A673 (cell line): ENCODE measurements around the gene RPL31. TPM values are rescaled to one million over a fixed set of nuclear protein-coding genes. Genes with fewer than 3 reads are reported as not detected.
"Not testable (repeated sequence)": the region's sequence is repeated elsewhere in the genome, so short reads cannot be mapped to it uniquely, and the experiment has no call there.

Source experiments
- BruUV-seq: library from RNA; stranded (reverse); fragments of 400-500 nt; replicated peaks from 2 replicates; lab custom pipeline; 2021; lab: Mats Ljungman, UMichigan
- CTCF ChIA-PET: fragments of 300-600 bp; sonication (Branson Sonifier 250); formaldehyde crosslinking; loops from one replicate; lab custom pipeline; 2022; ENCODE audit warnings: antibody characterized with exemption; lab: Charles Lee
- POLR2A ChIA-PET: fragments of 300-600 bp; sonication (Branson Sonifier 250); formaldehyde crosslinking; loops from one replicate; lab custom pipeline; 2022; ENCODE audit warnings: antibody characterized with exemption; ENCODE audit not compliant: low non-redundant PET; lab: Charles Lee
- DNase-seq: peaks from one replicate; pipeline ENCODE4 v3.0.0-alpha.2; 2015; ENCODE audit warnings: low spot score
- H3K27ac ChIP-seq: fragments of 200-600 bp; sonication (generic); 2 replicates; pipeline ENCODE4 v1.5.1; 2016; ENCODE audit warnings: mixed run types, low read depth, mild to moderate bottlenecking, mixed read lengths, antibody characterized with exemption, low read length; ENCODE audit not compliant: poor library complexity, severe bottlenecking
- H3K27me3 ChIP-seq: fragments of 200-600 bp; sonication (generic); replicated peaks from 2 replicates; pipeline ENCODE4 v1.6.1; 2017; ENCODE audit warnings: mixed run types, low read depth, mild to moderate bottlenecking, mixed read lengths, antibody characterized with exemption, low read length; ENCODE audit not compliant: insufficient read depth, poor library complexity
- H3K36me3 ChIP-seq: fragments of 200-600 bp; sonication (generic); 2 replicates; pipeline ENCODE4 v1.6.1; 2016; ENCODE audit warnings: mixed run types, mild to moderate bottlenecking, mixed read lengths, antibody characterized with exemption, low read length; ENCODE audit not compliant: insufficient read depth, poor library complexity, severe bottlenecking
- H3K4me1 ChIP-seq: fragments of 200-600 bp; sonication (generic); 2 replicates; pipeline ENCODE4 v1.6.1; 2017; ENCODE audit warnings: mixed run types, mild to moderate bottlenecking, mixed read lengths, antibody characterized with exemption, low read length; ENCODE audit not compliant: insufficient read depth, poor library complexity, severe bottlenecking
- H3K4me3 ChIP-seq: fragments of 200-600 bp; sonication (generic); 2 replicates; pipeline ENCODE4 v1.5.1; 2016; ENCODE audit warnings: low read depth, mixed run types, mild to moderate bottlenecking, mixed read lengths, low read length; ENCODE audit not compliant: poor library complexity, severe bottlenecking
- H3K9me3 ChIP-seq: fragments of 200-600 bp; sonication (generic); 2 replicates; pipeline ENCODE4 v1.6.1; 2016; ENCODE audit warnings: mixed run types, low read depth, mild to moderate bottlenecking, mixed read lengths, antibody characterized with exemption, low read length; ENCODE audit not compliant: poor library complexity, severe bottlenecking
- EZH2 ChIP-seq: fragments of 200-600 bp; sonication (generic); IDR thresholded peaks from 2 replicates; pipeline ENCODE4 v1.6.1; 2017; ENCODE audit warnings: borderline replicate concordance, low read depth, mild to moderate bottlenecking, mixed read lengths, antibody characterized with exemption, low read length; ENCODE audit not compliant: poor library complexity, severe bottlenecking
- intact Hi-C: fragments of 100-400 bp; cut with micrococcal nuclease; formaldehyde crosslinking; loops from one replicate; pipeline ENCODE4 v1.10.0; 2022; ENCODE audit not compliant: unreplicated experiment
- total RNA-seq: library from RNA; stranded (reverse); gene quantifications from 2 replicates; pipeline ENCODE4 v1.2.3, GENCODE V29; 2021
- TF ChIP-seq, protein P1 (sequence below): fragments of 300-800, 200-600 bp; sonication (generic); conservative IDR thresholded peaks from 2 replicates; pipeline ENCODE4 v1.5.1; 2017; ENCODE audit warnings: low read depth, mild to moderate bottlenecking, antibody characterized with exemption, low read length, moderate library complexity, mixed read lengths

The RPL31 gene
- total RNA-seq, 1 experiment from 2014 or later, result 1,196 TPM

DNA sequence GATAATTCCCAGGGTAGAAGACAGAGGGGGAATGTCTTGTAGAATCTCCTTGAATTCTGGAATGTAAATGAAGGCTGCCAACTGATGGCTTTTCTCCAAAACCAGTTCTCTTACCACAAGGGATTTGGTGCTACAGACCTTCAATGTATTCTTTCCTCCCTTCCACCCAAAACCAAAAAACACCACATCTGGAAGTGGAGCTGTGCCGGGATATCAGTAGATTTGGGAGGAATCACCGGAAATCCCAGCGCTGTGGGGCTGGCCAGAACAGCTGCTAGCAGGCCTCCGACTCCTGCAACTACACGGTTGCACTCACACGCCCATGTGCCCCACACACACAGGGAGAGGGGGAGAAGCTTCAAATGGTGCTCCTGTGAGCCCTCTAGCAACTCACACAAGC is 45.7 kb downstream of the RPL31 start:
- Histone ChIP-seq H3K27me3 (no peaks in the 10 kb centered on the region), H3K4me1 (no peaks in the 10 kb centered on the region), H3K4me3 (no peak overlapping the region), H3K9me3 (no peaks in the 10 kb centered on the region), H3K27ac (no peak overlapping the region), H3K36me3 (no peaks in the 10 kb centered on the region)
- DNase-seq, result no peak
- intact Hi-C loops, result no loop called here
- ChIA-PET POLR2A (no interaction called here), CTCF (no interaction called here)
- no TSS peak for BruUV-seq
- TF ChIP-seq, protein P1, sequence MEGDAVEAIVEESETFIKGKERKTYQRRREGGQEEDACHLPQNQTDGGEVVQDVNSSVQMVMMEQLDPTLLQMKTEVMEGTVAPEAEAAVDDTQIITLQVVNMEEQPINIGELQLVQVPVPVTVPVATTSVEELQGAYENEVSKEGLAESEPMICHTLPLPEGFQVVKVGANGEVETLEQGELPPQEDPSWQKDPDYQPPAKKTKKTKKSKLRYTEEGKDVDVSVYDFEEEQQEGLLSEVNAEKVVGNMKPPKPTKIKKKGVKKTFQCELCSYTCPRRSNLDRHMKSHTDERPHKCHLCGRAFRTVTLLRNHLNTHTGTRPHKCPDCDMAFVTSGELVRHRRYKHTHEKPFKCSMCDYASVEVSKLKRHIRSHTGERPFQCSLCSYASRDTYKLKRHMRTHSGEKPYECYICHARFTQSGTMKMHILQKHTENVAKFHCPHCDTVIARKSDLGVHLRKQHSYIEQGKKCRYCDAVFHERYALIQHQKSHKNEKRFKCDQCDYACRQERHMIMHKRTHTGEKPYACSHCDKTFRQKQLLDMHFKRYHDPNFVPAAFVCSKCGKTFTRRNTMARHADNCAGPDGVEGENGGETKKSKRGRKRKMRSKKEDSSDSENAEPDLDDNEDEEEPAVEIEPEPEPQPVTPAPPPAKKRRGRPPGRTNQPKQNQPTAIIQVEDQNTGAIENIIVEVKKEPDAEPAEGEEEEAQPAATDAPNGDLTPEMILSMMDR, result no peak
- TF ChIP-seq EZH2, result no peak

DNA sequence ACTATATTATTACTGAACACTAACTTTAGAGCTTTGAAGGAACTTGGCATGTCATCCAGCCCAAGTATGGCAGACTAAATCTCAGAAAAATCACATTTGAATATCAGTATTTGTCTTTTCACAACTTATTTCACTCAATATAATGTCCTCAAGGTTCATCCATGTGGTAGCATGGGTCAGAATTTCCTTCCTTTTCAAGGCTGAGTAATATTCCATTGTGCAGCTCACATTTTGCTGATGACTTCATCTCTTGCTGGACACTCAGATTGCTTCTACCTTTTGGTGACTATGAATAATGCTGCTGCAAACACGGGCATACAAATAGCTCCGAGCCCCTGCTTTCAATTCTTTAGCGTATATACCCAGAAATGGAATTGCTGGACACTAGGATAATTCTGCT is 46.7 kb downstream of the RPL31 start:
- DNase-seq, result no peak
- no peaks in the 10 kb centered on the region for H3K27me3 ChIP-seq
- H3K27ac ChIP-seq, result no peak overlapping the region
- H3K9me3 ChIP-seq, result no peaks in the 10 kb centered on the region
- H3K36me3 ChIP-seq, result no peaks in the 10 kb centered on the region
- no peak overlapping the region for H3K4me3 ChIP-seq
- ChIA-PET POLR2A (no interaction called here), CTCF (no interaction called here)
- BruUV-seq, result no TSS peak
- H3K4me1 ChIP-seq, result no peaks in the 10 kb centered on the region
- intact Hi-C loops, result no loop called here
- no peak for TF ChIP-seq EZH2
- TF ChIP-seq, protein P1, result no peak

DNA sequence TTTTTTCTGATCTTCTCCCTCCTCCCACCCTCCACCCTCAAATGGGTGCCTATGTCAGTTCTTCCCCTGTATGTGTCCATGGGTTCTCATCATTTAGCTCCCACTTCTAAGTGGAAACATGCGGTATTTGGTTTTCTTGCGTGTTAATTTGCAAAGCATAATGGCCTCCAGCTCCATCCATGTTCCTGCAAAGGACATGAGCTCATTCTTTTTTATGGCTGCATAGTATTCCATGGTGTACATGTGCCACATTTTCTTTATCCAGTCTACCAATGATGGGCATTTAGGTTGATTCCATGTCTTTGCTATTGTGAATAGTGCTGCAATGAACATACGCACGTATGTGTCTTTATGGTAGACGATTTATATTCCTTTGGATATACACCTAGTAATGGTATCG is 48.8 kb downstream of the RPL31 start:
- DNase-seq, intact Hi-C loops, BruUV-seq, H3K36me3 ChIP-seq, H3K27me3 ChIP-seq, H3K9me3 ChIP-seq, CTCF ChIA-PET, H3K4me3 ChIP-seq, H3K4me1 ChIP-seq, POLR2A ChIA-PET, H3K27ac ChIP-seq: not testable (repeated sequence)

DNA sequence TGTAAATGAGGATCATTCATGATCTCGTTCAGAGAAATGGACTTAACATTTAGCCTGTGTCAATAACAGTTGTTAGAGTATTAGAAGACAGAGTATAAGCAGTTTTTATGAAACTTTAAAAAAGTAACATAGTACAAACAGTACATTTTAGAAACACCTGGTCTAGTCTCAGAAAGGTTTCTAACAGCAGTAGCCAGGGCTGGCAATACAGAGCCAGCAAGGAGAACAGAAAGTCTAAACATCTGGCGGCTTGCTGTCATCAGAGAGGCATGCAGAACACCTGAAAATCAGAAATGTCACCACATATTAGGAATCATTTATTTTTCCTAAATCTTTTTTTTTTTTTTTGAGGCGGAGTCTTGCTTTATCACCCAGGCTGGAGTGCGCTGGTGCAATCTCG is 50.1 kb downstream of the RPL31 start:
- BruUV-seq, result no TSS peak
- TF ChIP-seq, protein P1, result no peak
- TF ChIP-seq EZH2, result no peak

More for the DNA sequence above, 50.1 kb downstream of the RPL31 start:
- ChIA-PET CTCF (no interaction called here), POLR2A (no interaction called here)
- intact Hi-C loops, result no loop called here
- Histone ChIP-seq H3K36me3 (no peaks in the 10 kb centered on the region), H3K27ac (no peak overlapping the region), H3K4me1 (no peaks in the 10 kb centered on the region), H3K4me3 (no peak overlapping the region), H3K27me3 (no peaks in the 10 kb centered on the region), H3K9me3 (no peaks in the 10 kb centered on the region)
- DNase-seq, result no peak
